GM19238 (cell line): Measurements from ENCODE around the gene PKIG.

Source experiments
- DNase-seq: peaks from one replicate; pipeline ENCODE4 v3.0.0; 2011; ENCODE audit warnings: low spot score; ENCODE audit not compliant: insufficient read length

Gene PKIG

DNA sequence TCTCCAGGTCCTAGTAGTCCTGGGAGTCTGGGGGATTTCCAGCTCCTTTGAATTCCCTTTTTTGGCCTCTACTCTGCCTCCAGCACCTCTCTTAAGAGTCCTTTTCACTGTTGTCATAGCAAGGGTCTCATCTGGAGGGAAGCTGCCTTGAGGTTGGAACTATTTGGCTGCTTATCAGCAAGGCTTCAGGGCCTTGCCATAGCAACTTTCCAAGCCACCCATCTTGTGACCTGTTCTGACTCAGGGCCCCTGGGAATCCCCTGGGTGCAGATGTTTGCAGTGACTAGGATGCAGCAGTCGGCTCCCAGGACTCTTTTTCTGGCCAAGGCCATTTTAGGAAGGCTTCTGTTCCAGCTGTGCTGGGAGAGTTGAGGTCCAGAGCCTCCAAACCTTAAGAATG is 12.4 kb downstream of the PKIG start:
- no peak for DNase-seq

DNA sequence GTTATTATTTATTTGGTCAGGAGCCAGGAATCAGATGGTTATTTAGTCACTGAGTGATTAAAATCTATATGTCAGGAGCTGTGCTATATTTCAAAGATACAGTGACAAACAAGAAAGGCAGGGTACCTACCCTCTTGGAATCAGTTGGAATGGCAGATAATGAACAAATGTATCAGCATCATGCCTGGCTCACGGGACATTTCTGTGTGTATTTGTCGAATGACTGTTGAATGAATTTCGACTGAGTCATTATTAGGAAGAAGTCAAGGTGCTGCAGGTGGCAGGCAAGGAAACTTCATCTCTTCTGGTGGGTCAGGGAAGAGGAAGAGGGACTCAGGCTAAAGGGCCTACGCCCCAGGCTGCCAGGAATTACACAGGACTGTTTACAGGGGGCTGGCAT is 13.6 kb downstream of the PKIG start:
- DNase-seq, result no peak

DNA sequence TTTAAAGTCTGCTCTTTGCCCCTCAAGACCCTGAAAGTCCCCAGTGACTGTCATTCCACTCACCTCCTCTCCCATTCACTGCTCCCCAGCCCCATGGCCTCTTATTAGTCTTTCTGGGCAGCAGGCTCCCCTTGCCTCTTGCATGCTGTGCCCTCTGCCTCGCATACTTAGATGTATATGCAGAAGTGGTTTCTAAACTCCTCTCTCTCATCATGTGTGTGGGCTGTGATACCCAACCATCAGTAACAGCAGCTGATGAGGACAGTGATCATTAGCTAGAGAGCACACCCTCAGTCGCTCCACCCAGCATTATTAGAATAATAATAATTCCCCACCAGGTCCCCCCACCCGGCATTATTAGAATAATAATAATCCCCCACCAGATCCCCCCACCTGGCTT is 14.5 kb downstream of the PKIG start:
- no peak for DNase-seq

DNA sequence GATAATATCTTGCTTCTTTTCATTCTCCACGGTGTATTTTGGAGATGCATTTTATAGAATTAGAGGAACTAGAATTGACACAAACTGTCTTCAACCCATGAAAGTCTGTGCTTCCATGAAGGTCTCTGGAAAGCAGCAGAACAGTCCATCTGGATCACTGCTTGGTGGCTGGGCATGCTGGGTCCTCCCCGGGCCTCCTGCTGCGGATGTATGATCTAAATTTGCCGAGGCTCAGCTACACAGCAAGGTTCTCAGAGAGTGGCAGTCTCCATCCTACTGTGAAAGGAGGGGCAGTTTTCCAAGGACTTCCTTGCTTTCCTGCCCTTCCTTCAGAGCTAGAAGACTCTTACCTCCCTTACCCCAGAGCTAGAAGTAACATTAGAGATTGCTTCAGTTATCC is 15.1 kb downstream of the PKIG start:
- DNase-seq, result no peak

DNA sequence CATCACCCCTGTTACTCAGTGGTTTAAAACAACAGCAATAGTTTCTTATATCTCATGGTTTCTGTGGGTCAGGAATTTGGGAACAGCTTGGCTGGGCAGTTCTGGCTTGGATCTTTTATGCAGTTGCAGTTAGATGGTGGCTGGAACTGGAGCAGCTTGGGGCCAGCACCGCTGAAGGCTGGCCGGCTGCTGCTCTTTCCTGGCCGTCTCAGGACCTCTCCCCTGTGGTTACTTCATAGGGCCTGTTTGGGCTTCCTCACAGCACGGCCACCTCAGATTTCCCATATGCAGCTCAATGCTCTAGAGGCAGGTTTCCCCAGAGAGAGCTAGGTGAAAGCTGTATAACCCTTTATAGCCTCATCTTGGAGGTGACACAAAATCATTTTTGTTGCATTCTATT is 15.6 kb downstream of the PKIG start:
- DNase-seq, result no peak

DNA sequence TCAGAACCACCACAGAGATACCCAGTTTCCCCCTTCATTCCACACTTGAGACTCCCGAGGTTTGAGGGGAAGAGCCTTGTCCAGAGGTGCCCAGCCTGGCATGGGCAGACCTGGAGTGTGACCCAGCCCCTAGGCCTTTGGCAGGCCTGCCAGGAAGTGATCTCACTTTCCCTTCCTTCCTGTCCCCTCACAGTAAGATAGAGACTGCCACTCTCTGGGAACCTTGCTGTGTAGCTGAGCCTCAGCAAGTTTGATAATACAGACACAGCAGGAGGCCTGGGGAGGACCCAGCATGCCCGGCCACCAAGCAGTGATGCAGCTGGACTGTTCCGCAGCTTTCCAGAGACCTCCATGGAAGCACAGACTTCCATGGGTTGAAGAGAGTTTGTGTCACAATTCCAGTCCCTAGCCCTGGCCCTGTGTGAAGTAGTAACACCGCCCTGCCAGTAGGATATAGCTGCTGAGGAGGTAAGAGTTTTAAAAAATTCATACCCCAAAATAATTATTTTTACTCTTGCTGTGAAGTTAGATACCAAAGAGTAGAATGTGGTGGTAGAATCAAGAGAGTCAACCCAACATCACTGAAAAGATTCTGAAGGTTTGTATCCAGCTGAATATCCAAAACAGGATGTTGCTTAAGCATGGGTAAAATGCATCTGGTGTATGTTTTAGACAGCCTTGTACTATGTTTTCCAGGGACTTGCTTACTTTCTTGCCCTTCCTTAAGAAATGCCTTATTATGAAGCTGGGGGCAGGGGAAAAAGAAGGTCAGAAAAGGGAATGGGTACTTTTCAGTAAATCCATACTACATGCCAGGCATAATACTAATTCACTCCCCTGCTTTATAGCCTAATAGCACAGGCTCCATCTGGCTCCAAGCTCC is 16.3 kb downstream of the PKIG start:
- no peak for DNase-seq

DNA sequence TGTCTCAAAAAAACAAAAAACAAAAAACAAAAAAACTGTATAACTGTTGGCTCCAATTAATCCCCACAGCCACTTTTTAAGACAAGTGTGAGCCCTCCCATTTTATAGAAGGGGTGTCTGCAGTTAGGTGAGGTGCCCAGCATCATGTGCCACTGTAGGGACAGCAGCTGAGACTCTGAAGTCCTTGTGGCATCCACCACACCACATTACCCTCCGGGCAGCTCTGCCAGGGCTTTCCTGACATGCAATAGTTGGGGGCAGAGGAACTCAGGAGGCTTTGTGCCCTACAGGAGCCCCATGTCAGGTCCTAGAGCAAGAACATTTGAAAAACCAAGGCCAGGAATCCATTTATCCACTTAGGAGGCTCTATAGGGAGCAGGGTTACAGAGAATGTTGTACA is 17.3 kb downstream of the PKIG start:
- no peak for DNase-seq

DNA sequence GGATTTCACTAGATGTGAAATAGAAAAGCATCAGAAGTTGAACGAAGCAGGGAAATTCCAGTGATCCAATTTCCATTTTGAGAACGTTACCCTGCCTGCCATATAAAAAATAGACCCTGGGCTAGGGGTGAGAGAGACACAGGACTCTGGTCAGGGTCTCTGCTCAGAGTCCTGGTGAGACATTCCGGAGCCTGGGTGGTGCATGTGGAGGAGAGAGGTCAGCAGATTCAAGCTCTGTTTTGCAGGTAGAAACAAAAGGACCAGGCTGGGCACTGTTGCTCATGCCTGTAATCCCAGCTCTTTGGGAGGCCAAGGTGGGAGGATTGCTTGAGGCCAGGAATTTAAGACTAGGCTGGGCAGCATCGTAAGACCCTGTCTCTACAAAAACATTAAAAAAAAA is 17.9 kb downstream of the PKIG start:
- no peak for DNase-seq

DNA sequence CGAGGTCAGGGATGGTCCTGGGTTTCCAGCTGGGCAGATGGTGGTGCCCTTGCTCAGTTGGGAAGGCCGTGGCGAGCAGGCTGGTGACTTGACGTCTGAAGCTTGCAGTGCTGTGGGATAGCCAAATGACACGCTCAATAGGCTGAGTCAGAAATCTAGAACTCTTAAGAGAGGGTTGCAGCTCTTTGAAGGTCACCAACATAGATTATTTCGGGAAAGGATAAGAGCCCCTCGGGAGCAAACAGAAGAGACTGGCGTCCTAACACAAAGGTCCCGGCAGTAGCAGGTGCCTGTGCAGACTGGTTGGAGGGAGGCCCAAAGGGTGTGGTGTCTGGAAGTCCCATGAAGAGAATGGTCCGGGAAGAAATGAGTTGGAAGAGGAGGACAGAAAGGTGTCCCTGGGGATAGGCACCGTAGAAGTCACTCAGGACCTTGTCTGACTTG is 18.4 kb downstream of the PKIG start:
- DNase-seq, result no peak

DNA sequence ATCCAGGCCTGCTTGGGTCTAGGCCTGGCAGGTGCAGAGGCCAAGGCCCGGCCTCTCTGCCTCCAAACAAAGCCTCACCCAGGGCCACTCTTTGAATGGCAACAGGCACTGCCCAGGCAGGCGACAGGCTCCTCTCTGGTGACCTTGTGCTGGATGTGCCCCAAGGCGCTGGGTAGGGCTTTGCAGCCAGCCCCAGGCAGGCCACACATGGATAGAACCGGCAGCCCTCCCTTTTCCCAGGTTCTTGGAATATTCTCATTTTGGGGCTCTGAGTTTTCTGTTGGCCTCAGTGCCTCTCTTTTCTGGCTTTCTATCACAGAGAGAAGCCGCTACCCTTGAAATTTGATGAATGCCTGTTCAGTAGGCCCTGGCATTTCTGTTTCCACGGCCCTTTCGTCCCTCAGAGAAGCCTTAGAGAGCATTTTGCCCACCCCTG is 18.9 kb downstream of the PKIG start:
- DNase-seq, result no peak

DNA sequence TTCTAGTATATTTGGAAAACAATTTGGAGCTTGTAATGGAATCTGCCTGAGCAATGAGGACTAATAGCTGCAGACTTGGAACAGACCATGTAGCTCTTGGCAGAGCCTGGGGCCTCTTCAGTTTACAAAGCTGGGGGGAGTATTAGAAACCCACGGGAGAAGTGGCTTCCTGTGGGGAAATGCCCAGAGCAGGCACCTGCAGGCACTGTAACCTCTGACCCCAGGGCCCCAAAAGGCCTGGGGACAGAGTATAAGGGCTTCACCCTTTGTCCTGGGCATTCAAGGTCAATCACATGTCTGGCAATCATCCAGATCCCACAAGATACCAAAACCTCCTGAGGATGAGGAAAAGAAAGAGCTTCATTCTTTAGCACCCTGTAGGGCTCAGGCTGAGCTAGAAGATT is 19.4 kb downstream of the PKIG start:
- DNase-seq, result no peak

DNA sequence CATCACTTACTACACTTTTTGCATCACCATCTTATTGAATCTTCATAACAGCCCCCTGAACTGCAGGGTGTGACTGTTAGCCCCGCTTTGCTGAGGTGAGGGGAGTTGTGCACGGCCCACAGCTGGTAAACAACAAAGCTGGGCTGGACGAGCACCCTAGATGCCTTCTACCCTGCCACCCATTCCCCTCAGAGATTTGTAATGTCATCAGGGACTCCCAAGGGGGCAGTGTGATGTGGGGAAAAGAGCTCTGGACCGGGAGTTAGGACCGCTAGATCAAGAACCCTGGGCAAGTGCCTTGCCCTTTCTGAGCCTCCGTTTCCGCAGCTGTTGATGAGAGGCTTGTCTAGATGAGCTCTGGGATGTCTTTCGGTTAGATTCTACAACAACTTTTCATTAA is 20.9 kb downstream of the PKIG start:
- no peak for DNase-seq

DNA sequence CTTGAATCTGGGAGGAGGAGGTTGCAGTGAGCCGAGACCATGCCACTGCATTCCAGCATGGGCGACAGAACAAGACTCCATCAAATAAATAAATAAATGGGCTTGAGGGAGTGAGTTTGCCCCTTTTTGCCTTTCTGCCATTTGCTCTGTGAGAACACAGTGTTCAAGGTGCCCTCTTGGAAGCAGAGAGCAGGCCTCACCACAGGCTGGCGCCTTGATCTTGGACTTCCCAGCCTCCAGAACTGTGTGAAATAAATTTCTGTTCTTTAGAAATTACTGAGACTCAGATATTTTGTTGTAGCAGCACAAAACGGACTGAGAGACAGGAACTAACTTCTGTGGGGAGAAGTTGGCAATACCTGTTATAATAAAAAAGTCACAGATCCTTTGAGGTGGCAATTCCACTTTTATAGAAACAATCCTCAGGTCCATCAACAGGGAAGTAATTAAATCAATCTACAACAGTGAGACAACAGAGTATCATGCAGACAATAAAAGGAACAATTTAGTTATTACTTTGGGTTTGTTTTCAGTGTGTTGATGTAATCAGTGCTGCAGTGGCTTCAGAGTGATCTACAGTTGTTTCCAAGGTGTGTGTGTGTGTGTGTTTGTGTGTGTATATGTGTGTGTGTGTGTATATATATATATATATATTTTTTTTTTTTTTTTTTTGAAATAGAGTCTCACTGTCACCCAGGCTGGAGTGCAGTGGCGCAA is 24.5 kb downstream of the PKIG start:
- no peak for DNase-seq

DNA sequence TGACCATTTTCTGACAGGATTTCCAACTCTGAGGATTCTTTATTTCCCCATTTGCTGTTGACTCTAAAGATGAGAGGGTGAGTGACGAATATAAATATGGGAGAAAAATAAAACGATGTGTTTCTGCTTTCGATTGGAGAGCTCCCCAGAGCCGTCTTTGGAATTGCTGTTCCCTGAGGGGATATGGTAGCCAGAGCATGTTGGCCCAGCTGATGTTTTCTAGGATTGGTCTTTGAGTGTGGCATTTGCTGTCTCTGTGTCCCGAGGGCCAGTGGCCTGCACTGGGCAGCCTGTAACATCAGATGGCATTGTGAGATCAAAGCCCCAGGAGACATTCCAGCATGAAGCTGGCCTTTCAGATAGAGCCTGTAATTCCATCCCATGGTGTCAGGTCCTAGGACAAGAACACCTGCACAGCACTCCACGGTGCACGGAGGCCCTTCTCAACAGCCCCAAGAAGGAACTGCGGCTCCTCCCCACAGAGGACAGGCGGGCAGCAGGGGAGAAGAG is 26.7 kb downstream of the PKIG start:
- no peak for DNase-seq

DNA sequence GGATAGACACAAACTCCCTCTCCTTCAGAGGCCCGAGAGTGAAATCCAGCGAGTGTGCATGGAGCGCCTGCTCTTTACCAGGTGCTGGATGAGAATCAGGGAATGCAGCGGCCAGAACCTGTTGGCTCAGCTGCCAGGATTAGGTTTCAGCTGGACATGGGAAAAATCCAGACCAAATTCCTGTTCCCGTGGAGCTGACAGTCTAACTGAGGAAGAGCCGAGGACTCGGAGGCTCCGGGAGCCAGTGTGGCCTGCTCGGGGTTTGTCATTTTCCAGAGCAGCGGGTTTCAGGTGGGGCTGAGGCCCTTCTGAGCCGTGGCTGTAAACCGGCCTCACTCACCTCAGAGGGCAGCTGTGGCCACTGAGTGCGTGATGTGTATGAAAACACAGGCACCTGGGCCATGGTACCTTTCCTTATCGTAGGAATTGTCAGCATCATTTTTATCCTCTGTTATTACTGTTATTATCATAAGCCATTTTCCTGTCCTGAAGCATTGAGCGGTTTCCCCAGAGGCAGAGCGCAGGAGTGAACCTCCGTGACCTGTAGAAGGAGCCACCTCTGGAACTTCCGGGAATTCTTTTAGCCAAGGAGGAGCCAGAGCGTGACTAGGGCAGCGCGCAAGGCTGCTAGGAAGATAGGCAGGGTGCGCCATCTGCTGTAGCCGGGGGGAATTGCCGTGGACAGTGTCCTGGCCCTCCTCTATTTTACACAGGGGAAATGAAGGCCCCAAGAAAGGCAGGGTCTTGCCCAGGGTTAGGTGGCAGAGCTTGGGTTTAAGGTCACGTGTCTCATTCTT is 27.3 kb downstream of the PKIG start:
- peak; percentile 72 for DNase-seq

DNA sequence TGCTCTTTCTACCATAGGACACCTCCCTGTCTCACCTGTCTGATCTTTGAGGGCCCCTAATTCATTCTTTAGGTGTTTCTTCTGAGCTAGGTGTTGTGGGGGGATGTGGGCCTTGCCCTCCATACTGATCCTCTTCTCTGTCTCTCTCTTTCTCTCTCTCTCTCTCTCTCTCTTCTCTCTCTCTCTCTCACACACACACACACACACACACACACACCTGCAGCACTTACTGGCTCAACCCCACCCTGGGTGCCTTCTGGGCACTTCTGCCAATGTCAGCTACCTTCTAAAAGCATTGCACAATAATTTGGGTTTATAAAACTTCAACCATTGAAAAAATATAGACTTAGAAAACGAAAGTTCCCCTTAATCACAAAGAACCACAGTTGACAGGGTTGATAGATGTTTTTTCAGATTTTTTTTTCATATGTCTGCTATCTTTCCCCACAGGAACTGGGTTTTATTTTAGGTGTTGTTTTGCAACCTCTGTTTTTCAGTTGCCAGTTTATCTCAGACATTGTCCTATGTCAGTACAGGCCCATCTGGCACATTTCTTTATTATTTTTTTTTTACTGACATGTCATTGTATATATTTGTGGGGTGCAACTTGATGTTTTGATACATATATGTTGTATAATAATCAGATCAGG is 28.1 kb downstream of the PKIG start:
- DNase-seq, result no peak

DNA sequence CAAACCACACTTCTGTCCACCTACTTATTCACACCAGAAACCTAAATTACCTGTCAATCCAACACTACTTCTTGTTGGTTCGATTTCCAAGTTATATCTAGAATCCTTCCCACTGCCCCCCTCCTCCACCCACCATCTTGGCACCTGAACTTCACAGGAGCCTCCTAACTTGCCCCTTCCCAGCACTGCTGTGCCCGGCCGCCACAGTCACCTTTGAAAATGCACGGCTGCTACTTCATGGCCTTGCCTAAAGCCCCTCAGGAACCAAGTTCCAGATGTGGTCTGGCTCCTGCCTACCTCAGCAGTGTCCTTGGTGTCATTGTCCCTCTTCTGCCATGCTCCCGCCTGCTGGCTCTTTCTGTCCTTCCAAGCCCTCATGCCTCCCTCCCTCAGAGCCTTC is 31.2 kb downstream of the PKIG start:
- no peak for DNase-seq

DNA sequence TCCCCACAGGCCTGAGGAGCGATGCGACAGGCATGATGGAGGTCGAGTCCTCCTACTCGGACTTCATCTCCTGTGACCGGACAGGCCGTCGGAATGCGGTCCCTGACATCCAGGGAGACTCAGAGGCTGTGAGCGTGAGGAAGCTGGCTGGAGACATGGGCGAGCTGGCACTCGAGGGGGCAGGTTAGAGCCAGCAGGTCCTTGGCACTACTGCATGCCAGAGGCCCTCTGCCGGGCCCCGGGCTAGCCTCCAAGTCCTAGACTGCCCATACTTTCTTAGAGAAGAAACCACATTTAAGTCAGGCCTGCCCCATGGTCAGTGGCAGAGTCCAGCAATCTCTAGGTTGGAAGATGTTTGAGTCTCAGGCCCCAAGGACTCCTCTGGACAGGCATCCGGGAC is 32.1 kb downstream of the PKIG start:
- DNase-seq, result no peak

DNA sequence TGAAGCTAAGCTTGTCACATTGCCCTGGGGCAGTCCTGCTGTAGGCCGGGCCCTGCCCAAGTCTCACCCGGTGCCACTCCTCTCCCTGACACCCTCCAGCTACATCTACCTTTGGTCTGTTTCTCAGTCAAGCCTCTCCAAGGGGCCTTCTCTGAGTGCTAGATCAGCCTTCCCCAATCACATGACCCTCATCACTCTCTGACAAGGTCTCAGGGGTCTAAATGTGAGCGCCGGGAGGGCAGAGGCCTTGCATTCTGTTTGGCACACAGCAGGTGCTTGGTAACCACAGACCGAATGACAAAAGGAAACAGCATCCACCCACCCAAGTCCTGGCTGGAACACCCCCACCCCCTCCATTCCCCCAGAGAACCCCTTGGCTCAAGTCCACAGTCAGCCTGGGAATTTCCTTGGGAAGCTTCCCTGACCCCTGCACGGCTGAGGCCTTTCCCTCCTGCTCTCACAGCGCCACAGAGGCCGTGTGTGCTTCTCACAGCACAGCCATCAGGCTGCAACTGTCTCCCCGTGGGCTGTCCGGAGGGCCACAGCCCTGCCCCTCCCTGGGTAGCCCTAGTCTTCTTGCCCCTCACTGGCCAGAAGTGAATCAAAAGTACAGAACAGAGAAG is 32.9 kb downstream of the PKIG start:
- DNase-seq, result no peak

DNA sequence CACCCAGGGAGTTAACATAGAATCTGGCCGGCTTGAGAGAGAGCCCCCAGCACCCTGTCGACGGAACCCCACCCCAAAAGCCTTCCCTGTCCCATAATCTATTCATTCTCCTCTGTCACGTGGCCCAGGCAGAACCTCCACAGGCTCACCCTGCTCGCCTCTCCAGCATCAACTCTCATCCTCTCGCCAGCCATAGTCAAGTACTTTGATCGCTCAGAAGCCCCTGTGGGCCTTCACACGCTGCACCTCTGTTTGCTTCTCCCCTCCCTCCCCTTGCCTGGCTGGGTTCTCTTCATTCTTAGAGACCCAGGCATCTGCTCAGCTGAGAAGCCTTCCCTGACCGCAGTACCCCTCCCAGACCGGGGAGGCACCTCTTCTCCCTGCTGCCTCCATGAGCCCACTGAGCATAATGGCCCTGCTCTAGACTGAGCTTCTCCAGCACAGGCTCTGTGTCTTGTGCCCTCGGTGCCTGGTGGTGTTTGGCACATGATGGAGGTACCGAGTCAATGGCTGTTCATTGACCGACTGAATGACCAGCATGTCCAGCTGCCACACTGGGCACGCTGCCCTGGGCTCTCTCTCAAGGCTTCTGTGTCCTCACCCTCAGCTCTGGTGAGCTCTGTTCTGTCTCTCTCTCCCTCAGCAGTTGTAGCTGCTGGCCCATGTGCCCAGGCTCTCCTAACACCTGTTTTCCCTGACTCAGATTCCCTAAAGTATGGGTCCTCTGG is 33.7 kb downstream of the PKIG start:
- no peak for DNase-seq
